IMR-90 (cell line): ENCODE measurements around the gene TULP4. TPM values are rescaled to one million over a fixed set of nuclear protein-coding genes. Genes with fewer than 3 reads are reported as not detected.

Experiments used
- ATAC-seq: fragments of 200-7000 bp; cut with Tn5 transposase; 2 replicates; pipeline ENCODE4 v1.9.1; 2020; ENCODE audit warnings: low read depth, mild to moderate bottlenecking, moderate library complexity
- BruUV-seq: library from RNA; stranded (reverse); fragments of 400-500 nt; replicated peaks from 2 replicates; lab custom pipeline; 2021; lab: Mats Ljungman, UMichigan
- CTCF ChIA-PET: fragments of 300-600 bp; formaldehyde crosslinking; extraction: SDS; loops from one replicate; lab custom pipeline; 2021; ENCODE audit warnings: antibody characterized with exemption; lab: Yijun Ruan, JAX
- POLR2A ChIA-PET: fragments of 300-600 bp; sonication (Branson Sonifier 250); formaldehyde crosslinking; loops from one replicate; lab custom pipeline; 2022; ENCODE audit warnings: antibody characterized with exemption; ENCODE audit not compliant: unreplicated experiment; lab: Charles Lee
- DNase-seq: peaks from one replicate; pipeline ENCODE4 v3.0.0; 2013
- H2AFZ ChIP-seq: replicated peaks from 2 replicates; pipeline ENCODE3; 2013; ENCODE audit warnings: low read length, mild to moderate bottlenecking; ENCODE audit not compliant: poor library complexity
- H2AK5ac ChIP-seq: 2 replicates; pipeline ENCODE4 v1.6.1; 2013; ENCODE audit warnings: low read depth, low read length, inconsistent platforms
- H2AK9ac ChIP-seq: replicated peaks from 2 replicates; pipeline ENCODE3; 2013; ENCODE audit warnings: mild to moderate bottlenecking, low read depth, low read length, moderate library complexity; ENCODE audit not compliant: poor library complexity
- H2BK120ac ChIP-seq: 2 replicates; pipeline ENCODE4 v1.6.1; 2013; ENCODE audit warnings: low read depth, low read length, inconsistent platforms
- H2BK15ac ChIP-seq: 3 replicates; pipeline ENCODE4 v1.6.1; 2013; ENCODE audit warnings: low read depth, low read length, inconsistent platforms
- H2BK20ac ChIP-seq: 2 replicates; pipeline ENCODE4 v1.6.1; 2013; ENCODE audit warnings: low read depth, mild to moderate bottlenecking, inconsistent platforms, low read length, moderate library complexity
- H2BK5ac ChIP-seq: 2 replicates; pipeline ENCODE4 v1.6.1; 2013; ENCODE audit warnings: mild to moderate bottlenecking, low read depth, low read length, inconsistent platforms; ENCODE audit not compliant: poor library complexity, severe bottlenecking
- H3K14ac ChIP-seq: replicated peaks from 2 replicates; pipeline ENCODE4 v1.6.1; 2013; ENCODE audit warnings: low read depth, low read length, inconsistent platforms
- H3K18ac ChIP-seq: 2 replicates; pipeline ENCODE4 v1.6.1; 2013; ENCODE audit warnings: low read depth, low read length, control low read depth
- H3K23ac ChIP-seq: 2 replicates; pipeline ENCODE4 v1.6.1; 2013; ENCODE audit warnings: low read depth, low read length, inconsistent platforms
- H3K27ac ChIP-seq: 2 replicates; pipeline ENCODE4 v1.5.1; 2013; ENCODE audit warnings: mild to moderate bottlenecking, control low read depth, low read length; ENCODE audit not compliant: insufficient read depth
- H3K27me3 ChIP-seq: 2 replicates; pipeline ENCODE4 v1.6.1; 2013; ENCODE audit warnings: low read length; ENCODE audit not compliant: control insufficient read depth, insufficient read depth
- H3K36me3 ChIP-seq: 2 replicates; pipeline ENCODE4 v1.6.1; 2013; ENCODE audit warnings: low read length, mixed read lengths; ENCODE audit not compliant: control insufficient read depth, insufficient read depth
- H3K4ac ChIP-seq: 2 replicates; pipeline ENCODE4 v1.6.1; 2013; ENCODE audit warnings: low read depth, low read length, inconsistent platforms
- H3K4me1 ChIP-seq: 2 replicates; pipeline ENCODE4 v1.6.1; 2013; ENCODE audit warnings: low read length, mixed read lengths; ENCODE audit not compliant: control insufficient read depth, insufficient read depth
- H3K4me2 ChIP-seq: 2 replicates; pipeline ENCODE4 v1.6.1; 2013; ENCODE audit warnings: low read depth, mild to moderate bottlenecking, control low read depth, low read length, moderate library complexity
- H3K4me3 ChIP-seq: 2 replicates; pipeline ENCODE4 v1.5.1; 2013; ENCODE audit warnings: low read depth, mild to moderate bottlenecking, control low read depth, low read length, moderate library complexity; ENCODE audit not compliant: insufficient read depth
- H3K56ac ChIP-seq: 2 replicates; pipeline ENCODE4 v1.6.1; 2013; ENCODE audit warnings: low read length, inconsistent platforms; ENCODE audit not compliant: insufficient read depth; ENCODE audit errors: extremely low read depth
- H3K79me1 ChIP-seq, 2 experiments: 2 replicates each; pipeline ENCODE4 v1.6.1; 2013; ENCODE audit warnings: low read length in 2 of 2, inconsistent platforms in 1 of 2, low read depth in 1 of 2
- H3K9ac ChIP-seq: 2 replicates; pipeline ENCODE4 v1.6.1; 2013; ENCODE audit warnings: low read depth, low read length, control low read depth
- H3K9me1 ChIP-seq: 2 replicates; pipeline ENCODE4 v1.6.1; 2013; ENCODE audit warnings: low read length, inconsistent platforms; ENCODE audit not compliant: insufficient read depth
- H3K9me3 ChIP-seq: 2 replicates; pipeline ENCODE4 v1.6.1; 2013; ENCODE audit warnings: low read length; ENCODE audit not compliant: control insufficient read depth, insufficient read depth
- H4K20me1 ChIP-seq: 2 replicates; pipeline ENCODE4 v1.6.1; 2013; ENCODE audit warnings: low read length, inconsistent platforms; ENCODE audit not compliant: insufficient read depth
- H4K5ac ChIP-seq: 2 replicates; pipeline ENCODE4 v1.6.1; 2013; ENCODE audit warnings: mild to moderate bottlenecking, low read depth, low read length, control low read depth
- H4K8ac ChIP-seq, 2 experiments: 2 replicates each; pipeline ENCODE4 v1.6.1; 2013; ENCODE audit warnings: low read depth in 2 of 2, low read length in 2 of 2, control low read depth in 1 of 2, inconsistent platforms in 1 of 2
- H4K91ac ChIP-seq: 2 replicates; pipeline ENCODE4 v1.6.1; 2013; ENCODE audit warnings: low read depth, low read length, inconsistent platforms; ENCODE audit not compliant: insufficient read depth
- CEBPB ChIP-seq: IDR thresholded peaks from 2 replicates; pipeline ENCODE4 v1.6.1; 2012; ENCODE audit warnings: low read depth, low read length, improper control_type of control experiment
- NFE2L2 ChIP-seq: fragments of 150-350 bp; IDR thresholded peaks from 2 replicates; pipeline ENCODE4 v1.6.1; 2016; ENCODE audit warnings: low read depth, mild to moderate bottlenecking, low read length
- WGBS, 2 experiments: methylation state at CpG; one replicate each; pipeline versions ENCODE4 v1.1.5 to v1.1.7; 2013; ENCODE audit warnings: missing lambda C conversion rate in 2 of 2; ENCODE audit not compliant: insufficient read length in 1 of 2; ENCODE audit errors: extremely low coverage in 2 of 2; 5-methylcytosine and 5-hydroxymethylcytosine counted together
- dilution Hi-C: fragments of 300-500 bp; cut with HindIII; formaldehyde crosslinking; loops from one replicate; pipeline ENCODE4 v1.14.3; 2018; ENCODE audit warnings: low sequenced_read_pairs; ENCODE audit not compliant: unreplicated experiment
- in situ Hi-C: fragments of 300-500 bp; cut with MboI; formaldehyde crosslinking; loops from 3 replicates; pipeline ENCODE4 v1.14.3; 2019; ENCODE audit warnings: low sequenced_read_pairs, inconsistent platforms, mixed read lengths
- intact Hi-C: fragments of 100-400 bp; cut with micrococcal nuclease; formaldehyde crosslinking; loops from 2 replicates; pipeline ENCODE4 v1.10.0; 2022
- polyA plus RNA-seq, 3 experiments: library from polyadenylated mRNA; depleted of rRNA; stranded (reverse); fragments of >200 nt; gene quantifications; 2 replicates each; pipeline ENCODE4 v1.2.3, GENCODE V29; 2012; ENCODE audit warnings: low replicate concordance in 1 of 3
- total RNA-seq: library from RNA; depleted of rRNA; stranded (reverse); fragments of >200 nt; gene quantifications from 2 replicates; pipeline ENCODE4 v1.2.3, GENCODE V29; 2012
- TF ChIP-seq, protein P1 (sequence below): fragments of 150-350 bp; IDR thresholded peaks from 2 replicates; pipeline ENCODE4 v1.6.1; 2016; ENCODE audit warnings: low read depth, mild to moderate bottlenecking, low read length, moderate library complexity, borderline replicate concordance
- TF ChIP-seq, protein P2 (sequence below): conservative IDR thresholded peaks from 2 replicates; pipeline ENCODE4 v1.5.1; 2012; ENCODE audit warnings: mild to moderate bottlenecking, low read depth, low read length, improper control_type of control experiment

Gene TULP4
- total and polyA plus RNA-seq, 2 of the 4 experiments (the other 2 are of a cell fraction): 8.1 to 30.6 TPM

DNA sequence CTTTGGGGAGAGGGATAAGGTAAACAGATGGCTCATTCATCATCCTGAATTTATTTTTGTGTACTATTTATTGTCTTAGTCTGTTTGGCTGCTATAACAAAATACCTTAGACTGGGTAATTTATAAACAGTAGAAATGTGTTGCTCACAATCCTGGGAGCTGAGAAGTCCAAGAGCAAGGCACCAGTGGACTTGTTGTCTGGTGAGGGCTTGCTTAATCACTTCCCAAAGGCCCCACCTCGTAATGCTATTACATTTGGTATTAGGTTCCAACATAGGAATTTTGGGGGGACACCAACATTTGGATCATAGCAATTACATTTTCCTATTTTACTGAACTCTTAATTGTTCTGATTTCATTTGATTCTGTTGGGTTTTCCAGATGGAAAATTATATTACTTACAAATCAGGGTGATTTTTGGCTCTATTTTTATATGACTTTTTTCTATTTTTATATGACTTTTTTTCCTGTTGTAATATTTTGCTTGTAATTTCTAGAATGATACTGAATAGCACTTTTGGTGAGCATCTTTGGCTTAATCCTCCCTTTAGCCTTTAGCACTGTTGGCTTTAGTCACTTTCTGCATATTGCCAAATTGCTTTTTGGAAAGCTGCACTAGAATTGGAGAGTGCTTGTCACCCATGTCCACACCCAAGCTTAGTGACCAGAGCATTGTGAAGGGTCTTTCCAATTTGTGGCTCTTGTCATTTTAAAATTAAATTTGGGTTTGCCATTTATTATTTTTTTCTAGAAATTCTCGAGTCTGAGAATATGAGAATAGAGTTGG is 43.7 kb upstream of the TULP4 start:
- Histone ChIP-seq H2BK120ac (no peak overlapping the region), H3K9me3 (no peaks in the 10 kb centered on the region), H3K9me1 (peaks cover 9% of the 10 kb centered on the region; the same call in 1 of the 2 replicates), H3K18ac (no peak overlapping the region), H2AFZ (no peak overlapping the region), H3K9ac (no peak overlapping the region), H3K36me3 (0 out of 2 replicates have a peak, but pooled peaks cover 2% of the 10 kb centered on the region), H2AK9ac (no peak overlapping the region), H4K20me1 (peaks cover 5% of the 10 kb centered on the region; the same call in 1 of the 2 replicates), H3K79me1 (peaks cover 32 to 54% of the 10 kb centered on the region in 2 experiments), H3K14ac (no peak overlapping the region), H2AK5ac (no peak overlapping the region), H4K91ac (no peak overlapping the region), H2BK20ac (no peak overlapping the region), H2BK5ac (no peak overlapping the region), H2BK15ac (no peak overlapping the region), H3K4me2 (no peak overlapping the region), H4K8ac (no peak overlapping the region), H3K4ac (no peak overlapping the region), H3K4me1 (peaks cover 4% of the 10 kb centered on the region), H3K4me3 (no peak overlapping the region), H3K27me3 (no peaks in the 10 kb centered on the region), H3K23ac (no peak overlapping the region), H4K5ac (no peak overlapping the region), H3K56ac (no peak overlapping the region), H3K27ac (no peak overlapping the region)
- BruUV-seq: no TSS peak
- ChIA-PET CTCF (no interaction called here), POLR2A (no interaction called here)
- no peak for ATAC-seq
- intact Hi-C loops (no loop called here), dilution Hi-C loops (no loop called here), in situ Hi-C loops (no loop called here)
- no peak for DNase-seq
- TF ChIP-seq, protein P1, sequence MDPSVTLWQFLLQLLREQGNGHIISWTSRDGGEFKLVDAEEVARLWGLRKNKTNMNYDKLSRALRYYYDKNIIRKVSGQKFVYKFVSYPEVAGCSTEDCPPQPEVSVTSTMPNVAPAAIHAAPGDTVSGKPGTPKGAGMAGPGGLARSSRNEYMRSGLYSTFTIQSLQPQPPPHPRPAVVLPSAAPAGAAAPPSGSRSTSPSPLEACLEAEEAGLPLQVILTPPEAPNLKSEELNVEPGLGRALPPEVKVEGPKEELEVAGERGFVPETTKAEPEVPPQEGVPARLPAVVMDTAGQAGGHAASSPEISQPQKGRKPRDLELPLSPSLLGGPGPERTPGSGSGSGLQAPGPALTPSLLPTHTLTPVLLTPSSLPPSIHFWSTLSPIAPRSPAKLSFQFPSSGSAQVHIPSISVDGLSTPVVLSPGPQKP: no peak
- TF ChIP-seq CEBPB (no peak), NFE2L2 (no peak)
- TF ChIP-seq, protein P2, sequence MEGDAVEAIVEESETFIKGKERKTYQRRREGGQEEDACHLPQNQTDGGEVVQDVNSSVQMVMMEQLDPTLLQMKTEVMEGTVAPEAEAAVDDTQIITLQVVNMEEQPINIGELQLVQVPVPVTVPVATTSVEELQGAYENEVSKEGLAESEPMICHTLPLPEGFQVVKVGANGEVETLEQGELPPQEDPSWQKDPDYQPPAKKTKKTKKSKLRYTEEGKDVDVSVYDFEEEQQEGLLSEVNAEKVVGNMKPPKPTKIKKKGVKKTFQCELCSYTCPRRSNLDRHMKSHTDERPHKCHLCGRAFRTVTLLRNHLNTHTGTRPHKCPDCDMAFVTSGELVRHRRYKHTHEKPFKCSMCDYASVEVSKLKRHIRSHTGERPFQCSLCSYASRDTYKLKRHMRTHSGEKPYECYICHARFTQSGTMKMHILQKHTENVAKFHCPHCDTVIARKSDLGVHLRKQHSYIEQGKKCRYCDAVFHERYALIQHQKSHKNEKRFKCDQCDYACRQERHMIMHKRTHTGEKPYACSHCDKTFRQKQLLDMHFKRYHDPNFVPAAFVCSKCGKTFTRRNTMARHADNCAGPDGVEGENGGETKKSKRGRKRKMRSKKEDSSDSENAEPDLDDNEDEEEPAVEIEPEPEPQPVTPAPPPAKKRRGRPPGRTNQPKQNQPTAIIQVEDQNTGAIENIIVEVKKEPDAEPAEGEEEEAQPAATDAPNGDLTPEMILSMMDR: no peak
- no CpG with 5 or more reads among the region's 2 CpGs for WGBS, 2 experiments
